A549 (cell line): ENCODE data around the gene RAP1B.

Experiments used
- CTCF ChIP-seq: fragments of >200 bp; sonication (Bioruptor Twin); formaldehyde crosslinking; IDR thresholded peaks from 3 replicates; pipeline ENCODE4 v1.5.1; 2016
- POLR2A ChIP-seq: IDR thresholded peaks from 2 replicates; pipeline ENCODE4 v1.6.1; 2012; ENCODE audit warnings: mild to moderate bottlenecking, low read length
- RARB ChIP-seq: fragments of 250-450 bp; sonication (Bioruptor Pico); IDR thresholded peaks from 2 replicates; pipeline ENCODE4 v1.8.0; 2021; ENCODE audit warnings: mild to moderate bottlenecking, moderate library complexity
- REST ChIP-seq: fragments of 200-600 bp; sonication (generic); IDR thresholded peaks from 2 replicates; pipeline ENCODE4 v1.6.1; 2016; ENCODE audit warnings: antibody characterized with exemption, mild to moderate bottlenecking, moderate library complexity
- RFX5 ChIP-seq: fragments of 450-650 bp; IDR thresholded peaks from 2 replicates; pipeline ENCODE4 v1.7.1; 2014; ENCODE audit warnings: antibody characterized with exemption, mild to moderate bottlenecking, moderate library complexity
- SMC3 ChIP-seq: fragments of >200 bp; sonication (Bioruptor Twin); formaldehyde crosslinking; IDR thresholded peaks from 3 replicates; pipeline ENCODE4 v1.6.1; 2018; ENCODE audit warnings: inconsistent platforms
- USF2 ChIP-seq: fragments of 450-650 bp; IDR thresholded peaks from 2 replicates; pipeline ENCODE4 v1.6.1; 2014; ENCODE audit warnings: antibody characterized with exemption

- TF ChIP-seq REST (no peak), RFX5 (no peak), CTCF (no peak), USF2 (no peak), POLR2A (no peak), SMC3 (no peak), RARB (no peak)
These were observed 23.2 kb upstream of the RAP1B start for GRCh38 chr12:68587448-68587873.
